K562 (cell line): ENCODE results near the gene SIX3. TPM values are rescaled to one million over a fixed set of nuclear protein-coding genes. Genes with fewer than 3 reads are reported as not detected.

Source experiments
- ATAC-seq: fragments of 200-7000 bp; cut with Tn5 transposase; 3 replicates; pipeline ENCODE4 v1.9.1; 2020; ENCODE audit warnings: moderate library complexity
- BruUV-seq: library from RNA; stranded (reverse); fragments of 400-500 nt; replicated peaks from 2 replicates; lab custom pipeline; 2021; lab: Mats Ljungman, UMichigan
- CTCF ChIA-PET: fragments of 300-600 bp; formaldehyde crosslinking; extraction: SDS; loops from one replicate; lab custom pipeline; 2021; ENCODE audit warnings: low intra/inter-chr PET ratio; lab: Yijun Ruan, JAX
- POLR2A ChIA-PET: fragments of 300-600, 350-650 bp; sonication (Branson Sonifier 250); formaldehyde crosslinking; extraction: SDS; loops from one replicate; lab custom pipeline; 2021; ENCODE audit warnings: antibody characterized with exemption, inconsistent platforms; lab: Yijun Ruan, JAX
- DNase-seq, 4 experiments: peaks; one replicate each; pipeline versions ENCODE4 v3.0.0 to v3.0.0-alpha.2; 2011 to 2018; ENCODE audit warnings: low spot score in 3 of 4, mixed read lengths in 3 of 4; ENCODE audit errors: extremely low read depth in 1 of 4
- FAIRE-seq: peaks from 2 replicates; lab custom pipeline; 2011; peaks lifted over from hg19 to GRCh38; lab: Jason Lieb, UNC
- H2AFZ ChIP-seq: 2 replicates; pipeline ENCODE4 v1.6.0; 2011; ENCODE audit warnings: low read depth, low read length, control low read depth, inconsistent platforms
- H3K27ac ChIP-seq: fragments of 200-600 bp; 3 replicates; pipeline ENCODE4 v1.8.0; 2011; ENCODE audit warnings: low read depth, mild to moderate bottlenecking, control low read depth, inconsistent platforms, low read length, moderate library complexity, mixed read lengths; ENCODE audit errors: extremely low read depth
- H3K27me3 ChIP-seq, 2 experiments: fragments of 300-600 bp in 1 of 2; 2 replicates in 1 of 2; 3 replicates in 1 of 2; pipeline versions ENCODE4 v1.6.0 to v1.8.0; 2011; ENCODE audit warnings: inconsistent platforms in 2 of 2, low read length in 2 of 2, mild to moderate bottlenecking in 1 of 2, mixed read lengths in 1 of 2, moderate library complexity in 1 of 2; ENCODE audit not compliant: control insufficient read depth in 2 of 2, insufficient read depth in 2 of 2
- H3K36me3 ChIP-seq: fragments of 300-600 bp; 3 replicates; pipeline ENCODE4 v1.8.0; 2011; ENCODE audit warnings: mild to moderate bottlenecking, low read length, inconsistent platforms; ENCODE audit not compliant: control insufficient read depth, insufficient read depth
- H3K4me1 ChIP-seq, 2 experiments: fragments of 200-600 bp in 1 of 2; replicated peaks in 1 of 2; 2 replicates in 1 of 2; 3 replicates in 1 of 2; pipeline versions ENCODE4 v1.5.1 to v1.8.0; 2011; ENCODE audit warnings: inconsistent platforms in 2 of 2, low read length in 2 of 2, mild to moderate bottlenecking in 1 of 2, mixed read lengths in 1 of 2, moderate library complexity in 1 of 2; ENCODE audit not compliant: control insufficient read depth in 2 of 2, insufficient read depth in 2 of 2
- H3K4me2 ChIP-seq: 2 replicates; pipeline ENCODE4 v1.6.1; 2011; ENCODE audit warnings: low read length, control low read depth, inconsistent platforms, mixed read lengths; ENCODE audit not compliant: insufficient read depth
- H3K4me3 ChIP-seq: fragments of 200-600 bp; sonication (generic), shearing (Covaris generic); 2 replicates; pipeline ENCODE4 v1.5.1; 2016; ENCODE audit warnings: control low read depth, inconsistent platforms
- H3K79me2 ChIP-seq: fragments of 200-600 bp; 3 replicates; pipeline ENCODE4 v1.8.0; 2011; ENCODE audit warnings: low read length, inconsistent platforms; ENCODE audit not compliant: control insufficient read depth, insufficient read depth
- H3K9ac ChIP-seq, 2 experiments: 2 replicates each; pipeline versions ENCODE4 v1.6.0 to v1.6.1; 2011; ENCODE audit warnings: low read depth in 2 of 2, low read length in 2 of 2, control low read depth in 1 of 2, inconsistent platforms in 1 of 2, mild to moderate bottlenecking in 1 of 2, mixed read lengths in 1 of 2; ENCODE audit not compliant: insufficient read depth in 1 of 2
- H3K9me1 ChIP-seq: one replicate; pipeline ENCODE4 v1.6.0; 2011; ENCODE audit warnings: inconsistent platforms, mild to moderate bottlenecking, low read length, moderate library complexity; ENCODE audit not compliant: control insufficient read depth, insufficient read depth
- H3K9me3 ChIP-seq: replicated peaks from 2 replicates; pipeline ENCODE4 v1.5.1; 2011; ENCODE audit warnings: low read depth, low read length, inconsistent platforms; ENCODE audit not compliant: control insufficient read depth, insufficient read depth
- H4K20me1 ChIP-seq: replicated peaks from 2 replicates; pipeline ENCODE4 v1.6.1; 2011; ENCODE audit warnings: low read length, inconsistent platforms, mixed read lengths; ENCODE audit not compliant: control insufficient read depth, insufficient read depth
- BDP1 ChIP-seq: IDR thresholded peaks from 3 replicates; pipeline ENCODE4 v1.6.1; 2011; ENCODE audit not compliant: insufficient read length, insufficient read depth
- IRF9 ChIP-seq: fragments of 450-650 bp; IDR thresholded peaks from 2 replicates; pipeline ENCODE4 v1.6.1; 2016; ENCODE audit warnings: missing biosample characterization, missing genetic modification characterization
- PHB2 ChIP-seq: fragments of 450-650 bp; IDR thresholded peaks from 2 replicates; pipeline ENCODE4 v1.6.1; 2017; ENCODE audit warnings: low read depth
- PREB ChIP-seq: sonication (generic); formaldehyde crosslinking; IDR thresholded peaks from 2 replicates; pipeline ENCODE4 v1.8.1; 2023; ENCODE audit warnings: mild to moderate bottlenecking, missing genetic modification reagents
- SMARCC2 ChIP-seq: fragments of 450-650 bp; IDR thresholded peaks from 2 replicates; pipeline ENCODE4 v1.6.1; 2017; ENCODE audit warnings: antibody characterized with exemption, moderate library complexity, mild to moderate bottlenecking, low read depth
- TCF3 ChIP-seq: sonication (generic); formaldehyde crosslinking; IDR thresholded peaks from 2 replicates; pipeline ENCODE4 v1.4.0; 2020; ENCODE audit warnings: mild to moderate bottlenecking, missing genetic modification reagents
- TGIF2 ChIP-seq: sonication (generic); formaldehyde crosslinking; IDR thresholded peaks from 2 replicates; pipeline ENCODE4 v1.8.1; 2022; ENCODE audit warnings: mild to moderate bottlenecking, missing genetic modification reagents, moderate library complexity
- TOE1 ChIP-seq, 2 experiments: fragments of 450-650 bp in 1 of 2; sonication (generic) in 1 of 2; formaldehyde crosslinking in 1 of 2; IDR thresholded peaks; 2 replicates each; pipeline versions ENCODE4 v1.7.1 to v1.8.0; 2016 to 2022; ENCODE audit warnings: borderline replicate concordance in 2 of 2, mild to moderate bottlenecking in 2 of 2, antibody characterized with exemption in 1 of 2, inconsistent platforms in 1 of 2, low read depth in 1 of 2, missing genetic modification reagents in 1 of 2, moderate library complexity in 1 of 2
- ZNF224 ChIP-seq: sonication (generic); formaldehyde crosslinking; IDR thresholded peaks from 2 replicates; pipeline ENCODE4 v1.8.0; 2022; ENCODE audit warnings: mild to moderate bottlenecking, missing genetic modification reagents
- ZNF384 ChIP-seq: IDR thresholded peaks from 2 replicates; pipeline ENCODE4 v1.6.1; 2012; ENCODE audit warnings: low read depth, low read length, improper control_type of control experiment
- ZNF584 ChIP-seq: fragments of 200-800 bp; sonication (Bioruptor generic); IDR thresholded peaks from 2 replicates; pipeline ENCODE4 v1.6.1; 2016; ENCODE audit warnings: low read depth, mild to moderate bottlenecking, missing genetic modification characterization, missing compliant biosample characterization
- WGBS: fragments of 100-300 bp; shearing (Covaris generic); methylation state at CpG from one replicate; pipeline ENCODE4 v1.1.6; 2016; ENCODE audit warnings: low coverage, mixed read lengths; ENCODE audit not compliant: insufficient coverage; ENCODE audit errors: missing lambda C conversion rate; 5-methylcytosine and 5-hydroxymethylcytosine counted together
- in situ Hi-C: fragments of 300-500 bp; cut with MboI; formaldehyde crosslinking; loops from 4 replicates; pipeline ENCODE4 v1.15.0; 2018; ENCODE audit warnings: inconsistent platforms, mixed read lengths
- intact Hi-C: fragments of 100-400 bp; cut with micrococcal nuclease; formaldehyde crosslinking; loops from 2 replicates; pipeline ENCODE4 v1.14.2; 2022
- polyA plus RNA-seq, 8 experiments: library from polyadenylated mRNA; depleted of rRNA in 4 of 8; stranded (reverse) in 5 of 8; unstranded in 3 of 8; fragments of >200 nt; fragmentation: Nextera tagmentation in 2 of 8; fragmentation: Illumina TruSeq in 1 of 8; extraction: Ambion mirVana in 2 of 8; extraction: Trizol in 1 of 8; gene quantifications; 2 replicates each; pipeline versions ENCODE4 v1.2.1 to v1.2.3, GENCODE V29; 2011 to 2014; ENCODE audit warnings: inconsistent platforms in 1 of 8, missing spikeins in 1 of 8
- total RNA-seq, 7 experiments: library from RNA; depleted of rRNA in 6 of 7; stranded (reverse); fragments of >200 nt in 6 of 7; fragmentation: Illumina TruSeq in 2 of 7; extraction: Trizol in 2 of 7; gene quantifications; 2 replicates each; pipeline versions ENCODE4 v1.2.1 to v1.2.3, GENCODE V29; 2011 to 2021; ENCODE audit warnings: low replicate concordance in 1 of 7
- TF ChIP-seq, protein P1 (sequence below): fragments of 150-350 bp; IDR thresholded peaks from 2 replicates; pipeline ENCODE4 v1.6.1; 2014; ENCODE audit warnings: low read depth, mild to moderate bottlenecking, low read length, borderline replicate concordance

SIX3 gene
- total and polyA plus RNA-seq, 9 of the 15 experiments (the other 6 are each of a cell fraction or from before 2014, with no cell fraction given): not detected

DNA sequence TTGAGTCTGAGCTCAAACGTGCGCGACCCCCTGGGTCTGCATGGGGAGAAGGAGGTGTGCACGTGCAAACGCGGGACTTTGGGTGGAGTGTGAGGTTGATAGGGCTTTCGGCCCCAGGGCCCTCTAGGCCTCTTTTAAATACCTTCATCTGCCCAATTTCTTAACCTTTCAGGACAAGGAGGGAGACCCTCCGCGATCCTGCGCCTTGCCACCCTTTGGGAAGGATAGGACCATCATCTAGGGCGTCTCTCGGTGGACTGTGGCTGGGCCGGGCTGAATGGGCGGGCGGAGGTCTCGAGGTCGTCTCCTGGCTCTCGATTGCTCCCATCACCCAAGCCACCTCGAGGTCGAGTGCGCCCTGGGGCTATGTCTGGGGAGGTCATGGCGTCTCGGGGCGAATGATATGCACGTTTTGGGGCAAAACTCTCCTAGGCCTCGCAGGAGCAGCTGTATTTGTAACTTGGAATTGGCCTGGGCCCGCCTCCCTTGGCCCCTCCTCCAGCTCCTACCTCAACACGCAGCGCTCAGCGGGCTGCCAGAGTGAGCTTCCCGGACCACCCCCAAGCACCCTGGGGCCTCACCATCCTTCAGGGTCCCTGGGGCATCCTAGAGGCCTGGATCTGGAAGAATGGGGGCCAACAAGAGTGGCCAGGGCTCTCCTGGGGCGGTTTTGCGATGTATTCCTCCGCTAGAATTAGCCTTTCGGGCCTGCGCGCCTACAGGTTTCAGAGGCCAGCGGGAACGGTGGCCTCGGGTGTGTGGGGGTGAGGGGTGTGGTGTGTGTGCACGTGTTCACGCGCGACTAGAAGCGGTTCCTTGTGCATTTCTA lies 8.7 kb upstream of the SIX3 start:
- ATAC-seq: no peak
- in situ Hi-C loops: no loop called here
- no peak for DNase-seq

More for the DNA sequence above, 8.7 kb upstream of the SIX3 start:
- no peak overlapping the region for H3K9ac ChIP-seq
- WGBS: 6% methylated on average over 45 of the region's 45 CpGs
- H3K36me3 ChIP-seq: no peaks in the 10 kb centered on the region
- TF ChIP-seq ZNF224 (CRISPR knock-in tag) (no peak), TOE1 (IDR thresholded peaks at IDR 0.05; ENCODE audit: borderline replicate concordance) (no peak), TOE1 (CRISPR knock-in tag; IDR thresholded peaks at IDR 0.05; ENCODE audit: borderline replicate concordance, low read depth) (no peak), PREB (no peak), TCF3 (CRISPR knock-in tag) (no peak), TGIF2 (CRISPR knock-in tag) (no peak), PHB2 (no peak), SMARCC2 (no peak), IRF9 (tag) (no peak), ZNF584 (CRISPR knock-in tag) (no peak), ZNF384 (no peak), BDP1 (no peak)
- TF ChIP-seq, protein P1, sequence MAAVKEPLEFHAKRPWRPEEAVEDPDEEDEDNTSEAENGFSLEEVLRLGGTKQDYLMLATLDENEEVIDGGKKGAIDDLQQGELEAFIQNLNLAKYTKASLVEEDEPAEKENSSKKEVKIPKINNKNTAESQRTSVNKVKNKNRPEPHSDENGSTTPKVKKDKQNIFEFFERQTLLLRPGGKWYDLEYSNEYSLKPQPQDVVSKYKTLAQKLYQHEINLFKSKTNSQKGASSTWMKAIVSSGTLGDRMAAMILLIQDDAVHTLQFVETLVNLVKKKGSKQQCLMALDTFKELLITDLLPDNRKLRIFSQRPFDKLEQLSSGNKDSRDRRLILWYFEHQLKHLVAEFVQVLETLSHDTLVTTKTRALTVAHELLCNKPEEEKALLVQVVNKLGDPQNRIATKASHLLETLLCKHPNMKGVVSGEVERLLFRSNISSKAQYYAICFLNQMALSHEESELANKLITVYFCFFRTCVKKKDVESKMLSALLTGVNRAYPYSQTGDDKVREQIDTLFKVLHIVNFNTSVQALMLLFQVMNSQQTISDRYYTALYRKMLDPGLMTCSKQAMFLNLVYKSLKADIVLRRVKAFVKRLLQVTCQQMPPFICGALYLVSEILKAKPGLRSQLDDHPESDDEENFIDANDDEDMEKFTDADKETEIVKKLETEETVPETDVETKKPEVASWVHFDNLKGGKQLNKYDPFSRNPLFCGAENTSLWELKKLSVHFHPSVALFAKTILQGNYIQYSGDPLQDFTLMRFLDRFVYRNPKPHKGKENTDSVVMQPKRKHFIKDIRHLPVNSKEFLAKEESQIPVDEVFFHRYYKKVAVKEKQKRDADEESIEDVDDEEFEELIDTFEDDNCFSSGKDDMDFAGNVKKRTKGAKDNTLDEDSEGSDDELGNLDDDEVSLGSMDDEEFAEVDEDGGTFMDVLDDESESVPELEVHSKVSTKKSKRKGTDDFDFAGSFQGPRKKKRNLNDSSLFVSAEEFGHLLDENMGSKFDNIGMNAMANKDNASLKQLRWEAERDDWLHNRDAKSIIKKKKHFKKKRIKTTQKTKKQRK: no peak
- no peaks in the 10 kb centered on the region for H3K9me1 ChIP-seq
- FAIRE-seq: no peak
- H3K27ac ChIP-seq: no peak overlapping the region
- no TSS peak for BruUV-seq
- H3K4me1 ChIP-seq: peaks cover 0 to 13% of the 10 kb centered on the region in 2 experiments; a peak in 2 of 5 replicates
- H3K4me2 ChIP-seq: no peak overlapping the region
- ChIA-PET CTCF (no interaction called here), POLR2A (interaction anchor here (0.9 kb wide), 1 partner anchor 39 kb away, joined by 3 read pairs; no protein-coding TSS in a partner anchor)
- no peaks in the 10 kb centered on the region for H3K79me2 ChIP-seq
- H2AFZ ChIP-seq: no peak overlapping the region
- H3K27me3 ChIP-seq: peaks cover 60 to 80% of the 10 kb centered on the region in 2 experiments; a peak in 3 of 5 replicates
- no peaks in the 10 kb centered on the region for H3K9me3 ChIP-seq
- intact Hi-C loops: no loop called here
- H4K20me1 ChIP-seq: no peaks in the 10 kb centered on the region
- H3K4me3 ChIP-seq: no peak overlapping the region
